ENCODE results near the gene DNAJA1.

- no peak for TF ChIP-seq YY1 (IDR thresholded peaks at IDR 0.05; ENCODE audit: insufficient read depth, insufficient read length)
- TF ChIP-seq ZNF274 (IDR thresholded peaks at IDR 0.05; ENCODE audit: low read depth, low read length) = no peak
- no peak for TF ChIP-seq SUZ12 (IDR thresholded peaks at IDR 0.05; ENCODE audit: extremely low read depth, insufficient read depth, insufficient read length)
Measured at GRCh38 chr9:33046061-33046460, 21.0 kb downstream of the DNAJA1 start.
